ENCODE results near the gene P2RY6.
"Not testable (repeated sequence)": the region's sequence is repeated elsewhere in the genome, so short reads cannot be mapped to it uniquely, and the experiment has no call there.

P2RY6 gene

DNA sequence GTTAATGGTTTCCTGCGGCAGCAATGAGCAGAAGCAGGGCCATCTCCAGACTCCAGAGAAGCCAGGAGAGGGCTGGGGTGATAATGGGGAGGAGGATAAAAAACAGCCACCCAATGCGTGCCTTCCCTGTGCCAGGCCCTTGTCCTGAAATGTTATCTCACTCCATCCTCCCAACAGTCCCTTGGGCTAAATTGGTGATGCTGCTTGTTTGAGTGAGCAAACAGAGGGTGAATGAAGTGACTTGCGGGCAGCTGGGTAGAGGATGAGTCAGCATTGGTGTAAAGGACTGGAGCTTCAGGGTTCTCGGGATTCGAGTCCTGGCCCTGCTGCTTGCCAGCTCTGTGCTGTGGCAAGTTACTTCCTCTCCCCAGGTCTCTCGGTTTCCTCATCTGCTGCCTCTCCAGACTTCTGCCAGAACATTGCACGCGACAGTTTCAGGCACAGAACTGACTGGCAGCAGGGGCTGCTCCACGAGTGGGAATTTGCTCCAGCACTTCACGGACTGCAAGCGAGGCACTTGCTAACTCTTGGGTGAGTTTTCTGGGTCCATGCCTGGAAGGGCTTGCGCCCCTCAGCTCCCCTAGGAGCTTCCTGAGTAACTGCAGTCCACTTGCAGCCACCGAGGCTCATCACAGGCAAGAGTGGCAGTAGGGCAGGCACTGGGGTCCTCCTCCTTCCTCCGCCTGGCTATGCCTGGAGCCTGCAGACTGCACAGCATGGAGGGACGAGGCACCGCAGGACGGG lies at the start of gene P2RY6:
TSS of gene P2RY6 (plus strand) at position 403 of the 744 bp plus-strand sequence. CDS start 24,181 bp downstream, outside the sequence.
- peak; percentile 14 to 57 for DNase-seq

DNA sequence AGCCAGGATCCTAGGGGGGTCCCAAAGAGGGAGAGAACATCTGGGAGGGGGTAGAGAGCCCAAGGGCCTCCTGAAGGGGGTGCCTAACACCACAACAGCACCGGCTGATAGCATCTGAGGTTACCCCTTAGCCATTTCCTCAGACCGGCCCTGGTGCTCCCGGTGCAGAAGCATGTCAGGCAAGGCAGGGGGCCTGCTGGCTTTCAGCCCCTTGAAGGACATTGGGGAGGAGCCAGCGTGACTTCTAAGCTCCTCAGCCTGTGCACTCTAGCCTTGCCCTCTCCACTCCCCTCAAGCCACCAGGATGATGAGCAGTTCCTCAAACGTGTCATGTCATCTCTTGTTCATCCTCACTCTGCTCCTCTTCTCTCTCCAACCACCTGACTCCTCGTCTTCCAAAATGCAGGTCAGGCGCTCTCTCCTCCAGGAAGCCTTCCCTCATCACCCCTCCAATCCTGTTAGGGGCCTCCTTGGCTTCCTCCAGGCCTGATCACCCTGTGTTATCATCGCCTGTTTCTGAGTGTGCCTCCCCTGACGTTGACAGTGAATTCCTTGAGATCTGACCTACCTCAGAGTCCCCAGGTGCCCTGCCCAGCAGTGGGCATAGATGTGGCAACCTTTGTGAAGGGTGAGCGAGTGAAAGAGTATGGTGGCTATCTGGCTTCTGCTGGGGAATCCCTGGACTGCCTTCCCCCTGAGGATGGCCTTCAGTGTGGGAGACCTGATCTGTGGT lies 48.0 kb upstream of the P2RY6 start:
- DNase-seq: no peak

DNA sequence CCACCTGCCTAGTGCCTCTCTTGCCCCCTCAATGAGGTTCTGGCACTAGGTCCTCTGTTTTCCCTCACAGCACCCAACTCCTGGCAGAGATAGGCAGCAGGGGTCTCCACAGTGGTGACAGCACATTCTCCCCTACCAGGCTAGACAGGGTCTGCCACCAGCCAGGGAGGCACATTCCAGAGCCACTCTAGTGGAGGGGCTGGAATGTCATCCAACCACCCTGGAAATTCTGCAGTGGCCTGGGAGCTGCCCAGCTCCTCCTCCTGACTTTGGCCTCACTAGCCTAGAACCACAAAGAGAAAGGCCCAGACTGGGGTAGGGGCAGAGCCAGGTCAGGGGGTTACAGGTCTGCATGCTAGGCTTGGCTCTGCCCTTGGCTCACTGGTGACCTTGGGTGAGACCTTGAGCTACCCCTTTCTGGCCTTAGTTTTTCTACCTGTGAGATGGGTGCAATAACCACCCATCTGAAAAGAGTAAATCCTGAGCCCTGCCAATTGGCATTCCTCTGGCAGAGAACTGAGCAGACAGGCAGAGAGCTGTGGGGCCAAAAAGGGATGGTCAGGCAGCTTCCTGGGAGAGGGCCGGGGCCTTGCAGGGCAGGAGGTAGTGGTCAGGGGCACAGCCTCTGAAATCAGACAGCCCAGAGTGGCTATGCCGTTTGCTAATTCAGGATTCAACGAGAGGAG lies 47.0 kb upstream of the P2RY6 start:
- no peak for DNase-seq

DNA sequence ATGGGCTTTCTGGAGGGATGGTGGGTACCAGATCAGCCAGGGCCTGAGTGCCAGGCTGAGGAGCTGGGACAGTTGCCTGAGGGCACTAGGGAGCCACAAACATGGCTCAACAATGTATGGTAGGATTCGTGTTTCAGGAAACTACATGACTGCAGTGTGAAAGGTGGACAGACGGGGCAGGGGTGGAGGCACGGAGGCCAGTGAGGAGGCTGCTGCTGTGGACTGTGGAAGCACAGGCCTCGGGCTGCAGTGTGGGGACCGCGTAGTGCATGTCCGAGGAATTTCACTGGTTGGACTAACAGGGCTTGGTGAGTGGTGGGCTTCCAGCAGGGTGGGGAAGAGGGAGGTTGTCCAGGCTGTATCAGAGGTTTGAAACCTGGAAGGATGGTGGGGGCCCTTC lies 46.3 kb upstream of the P2RY6 start:
- no peak for DNase-seq

DNA sequence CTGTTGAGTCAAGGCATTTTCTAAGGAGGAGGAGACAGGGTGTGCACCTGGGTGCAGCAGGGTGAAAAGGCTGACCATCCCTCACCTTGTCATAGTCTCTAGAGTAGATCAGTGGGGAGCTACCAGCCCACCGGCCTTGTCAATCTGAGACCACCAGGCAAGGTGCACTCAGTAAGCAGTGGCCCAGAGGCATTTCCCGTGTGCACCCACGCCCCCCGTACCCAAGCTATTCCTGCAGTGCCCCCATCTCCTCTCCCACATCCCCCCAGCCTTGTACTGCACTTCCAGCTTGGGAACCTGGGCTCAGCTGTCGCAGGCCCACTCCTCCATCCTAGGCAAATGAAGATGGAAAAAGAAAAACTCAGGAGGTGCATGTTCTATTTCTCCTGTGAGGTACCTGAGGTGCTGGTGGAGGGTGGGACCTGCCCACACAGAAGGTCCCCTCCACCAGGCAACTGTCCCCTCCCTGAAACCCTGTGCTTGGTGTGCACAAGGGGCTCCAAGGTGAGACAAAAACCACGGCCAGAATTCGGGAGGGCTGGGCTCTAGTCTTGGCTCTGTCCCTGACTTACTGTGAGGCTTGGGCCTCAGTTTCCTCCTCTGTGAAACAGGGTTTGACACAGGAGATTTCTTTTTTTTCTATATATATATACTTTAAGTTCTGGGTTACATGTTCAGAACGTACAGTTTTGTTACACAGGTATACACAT lies 45.7 kb upstream of the P2RY6 start:
- DNase-seq: no peak

DNA sequence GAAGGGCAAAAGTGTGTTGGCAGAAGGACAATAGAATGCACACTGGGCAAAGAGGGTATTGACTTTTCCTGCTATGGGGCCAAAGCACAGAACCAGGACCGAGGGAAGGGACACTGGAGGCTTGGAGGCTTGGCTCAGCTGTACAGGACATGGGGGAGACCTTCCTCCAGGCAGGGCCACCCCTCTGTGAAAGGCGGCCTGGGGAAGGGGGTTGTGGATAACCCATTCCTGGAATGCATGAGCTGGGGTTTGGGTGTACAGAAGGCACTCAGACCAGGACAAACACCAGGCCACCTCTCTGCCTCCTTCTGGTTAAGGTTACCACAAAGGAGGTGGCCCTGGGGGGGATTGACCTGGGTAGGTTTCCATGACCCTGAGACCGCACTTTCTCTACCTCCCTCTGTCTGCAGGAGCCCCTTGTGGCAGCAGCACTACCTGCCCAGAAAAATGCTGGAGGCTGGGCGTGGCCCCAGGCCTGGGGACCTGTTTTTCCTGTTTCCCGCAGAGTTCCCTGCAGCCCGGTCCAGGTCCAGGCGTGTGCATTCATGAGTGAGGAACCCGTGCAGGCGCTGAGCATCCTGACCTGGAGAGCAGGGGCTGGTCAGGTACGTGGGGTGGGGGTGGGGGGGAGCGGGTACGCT lies 44.4 kb upstream of the P2RY6 start:
- no peak for DNase-seq

GRCh38 chr11:73228268-73229134 lies 43.6 kb upstream of the P2RY6 start:
- no peak for DNase-seq

DNA sequence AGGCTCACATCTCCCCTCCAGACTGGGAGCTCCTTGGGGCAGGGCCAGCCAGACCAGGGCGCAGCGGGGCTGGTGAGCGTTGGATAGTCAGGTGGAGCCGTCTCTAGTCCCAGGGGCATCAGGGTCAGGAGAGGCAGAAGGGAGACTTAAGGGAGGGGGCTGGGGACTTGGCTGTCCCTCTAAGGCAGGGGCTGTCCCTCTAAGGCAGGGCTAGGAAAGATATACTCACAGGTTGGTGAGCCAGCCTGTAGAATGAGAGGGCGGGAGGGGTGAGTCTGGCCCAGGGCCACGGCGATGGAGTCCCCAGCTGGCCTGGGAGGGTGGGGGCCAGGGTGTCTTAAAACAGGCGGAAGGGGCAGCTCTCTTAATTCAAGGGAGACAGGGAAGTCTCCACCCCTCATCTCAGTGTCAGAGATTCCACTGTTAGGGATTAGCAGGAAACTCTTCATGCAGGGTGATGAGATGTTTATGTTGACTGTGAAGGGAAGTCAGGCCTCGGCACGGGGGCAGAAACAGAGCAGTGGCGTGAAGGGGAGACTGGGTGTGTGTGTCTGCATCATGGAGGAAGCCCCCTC lies 42.7 kb upstream of the P2RY6 start:
- no peak for DNase-seq

DNA sequence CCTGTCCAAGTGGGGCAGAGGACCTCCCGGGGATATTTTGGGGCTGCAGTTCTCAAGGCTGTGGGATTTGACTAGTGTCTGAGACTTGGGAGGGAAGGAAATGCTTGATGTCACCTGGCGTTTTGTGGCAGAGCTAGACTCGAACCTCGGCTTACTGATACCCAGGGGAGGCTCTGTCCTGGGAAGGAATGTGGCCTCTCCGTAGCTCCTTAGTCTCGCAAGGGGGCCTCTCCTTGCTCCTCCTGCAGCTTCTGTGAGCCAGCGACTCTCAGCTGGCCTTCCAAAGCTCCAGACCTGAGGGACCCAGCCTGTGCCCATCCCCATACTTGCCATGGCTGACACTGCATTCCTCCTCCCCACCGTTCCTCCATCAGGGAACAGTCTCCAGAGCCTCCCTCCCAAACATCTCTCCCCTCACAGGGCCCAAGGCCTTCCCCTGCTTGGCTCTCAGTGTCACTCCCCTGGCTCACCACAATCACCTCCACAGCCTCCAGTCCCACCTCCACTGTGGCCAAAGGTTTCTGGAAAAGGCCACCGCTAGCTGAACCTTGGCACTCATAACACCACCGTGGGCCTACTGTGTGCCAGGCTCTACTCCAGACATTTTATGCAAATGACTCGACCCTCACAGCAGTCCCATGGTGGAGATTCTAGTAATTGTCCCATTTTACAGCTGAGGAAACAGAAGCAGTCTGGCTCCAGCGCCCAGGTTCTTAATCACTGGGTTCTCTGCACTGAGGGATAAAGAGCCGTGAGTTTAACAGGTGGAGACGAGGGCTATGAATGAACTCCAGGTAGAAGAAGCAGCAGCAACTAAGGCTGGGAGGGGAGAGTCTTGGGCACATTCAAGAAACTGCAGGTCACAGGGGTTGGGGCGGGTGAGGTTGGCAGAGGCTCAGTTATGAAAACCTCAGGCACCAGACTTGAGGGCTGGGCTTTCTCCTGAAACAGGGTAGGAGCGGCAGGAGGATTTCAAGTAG lies 42.0 kb upstream of the P2RY6 start:
- DNase-seq: no peak

- no peak for DNase-seq
These were observed 41.2 kb upstream of the P2RY6 start for GRCh38 chr11:73230931-73231330.

- DNase-seq: not testable (repeated sequence)
These were observed 39.7 kb upstream of the P2RY6 start for GRCh38 chr11:73232487-73232886.

DNA sequence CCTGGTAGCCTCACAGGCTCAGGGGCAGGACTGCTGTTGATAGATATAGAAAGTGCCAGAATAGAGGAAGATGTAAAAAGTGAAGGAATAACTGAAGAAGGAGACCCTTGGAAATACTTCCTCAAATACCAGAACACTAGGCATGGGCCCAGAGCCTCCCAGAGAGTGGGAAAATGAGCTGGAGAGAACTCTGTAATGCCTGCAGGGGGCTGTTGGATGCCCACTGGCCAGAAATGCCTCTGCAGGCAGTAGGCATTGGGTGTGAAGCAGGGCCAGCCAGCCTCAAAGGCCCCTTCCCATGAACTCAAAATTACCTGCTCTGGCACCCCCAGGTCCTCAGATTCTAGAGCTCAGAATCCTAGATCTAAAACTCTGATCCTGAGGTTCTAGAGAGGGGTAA lies 38.9 kb upstream of the P2RY6 start:
- no peak for DNase-seq

- DNase-seq: no peak
These were observed 38.3 kb upstream of the P2RY6 start for GRCh38 chr11:73233692-73234470.

GRCh38 chr11:73234471-73235181 lies 37.5 kb upstream of the P2RY6 start:
- DNase-seq: no peak

DNA sequence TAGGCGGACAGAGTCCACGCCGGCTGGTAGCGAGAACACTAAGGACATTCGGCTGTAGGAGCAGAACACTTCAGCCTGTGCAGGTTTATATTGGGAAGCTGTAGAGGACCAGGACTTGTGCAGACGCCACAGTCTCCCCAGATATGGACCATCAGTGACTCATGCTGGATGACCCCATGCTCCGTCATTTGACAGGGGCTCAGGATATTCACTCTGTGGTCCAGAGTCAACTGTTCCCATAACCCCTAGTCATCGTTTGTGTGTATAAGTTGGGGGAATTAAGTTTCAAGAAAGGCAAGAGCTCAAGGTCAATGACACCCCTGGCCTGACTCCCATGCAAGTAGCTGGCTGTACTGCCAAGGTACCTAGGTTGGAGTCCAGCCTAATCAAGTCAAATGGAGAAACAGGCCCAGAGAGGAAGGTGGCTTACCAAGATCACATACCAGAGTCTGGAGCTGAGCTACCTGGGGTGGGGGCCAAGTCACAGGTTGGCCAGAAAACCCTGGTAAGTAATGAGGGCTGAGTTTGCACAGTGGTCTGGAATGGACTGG lies 36.8 kb upstream of the P2RY6 start:
- no peak for DNase-seq

DNA sequence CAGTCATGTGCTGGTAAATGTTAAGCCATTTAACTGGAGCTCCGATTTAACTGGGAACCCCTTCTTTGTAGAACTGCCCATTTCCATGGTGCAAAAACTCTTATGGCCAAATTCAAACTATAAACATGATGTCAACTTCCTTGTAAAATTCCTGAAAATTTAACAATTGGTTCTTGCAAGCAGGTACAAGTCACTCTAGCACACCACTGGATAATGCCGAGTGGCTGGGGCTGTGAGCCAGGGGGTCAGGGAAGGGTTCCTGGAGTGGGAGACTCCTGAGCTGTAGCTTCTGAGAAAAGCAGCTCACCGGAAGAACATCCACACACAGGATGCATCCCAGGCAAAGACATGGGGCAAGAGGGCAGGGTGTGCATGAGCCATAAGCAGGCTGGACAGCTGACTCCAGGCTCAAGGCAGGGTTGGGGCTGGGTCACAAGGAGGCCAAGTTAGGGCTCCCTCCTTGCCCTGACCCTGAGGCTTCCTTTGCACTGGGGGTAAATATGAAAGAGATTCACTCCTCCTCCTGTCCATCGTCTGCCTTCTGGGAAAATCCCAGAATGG lies 35.9 kb upstream of the P2RY6 start:
- DNase-seq: no peak

DNA sequence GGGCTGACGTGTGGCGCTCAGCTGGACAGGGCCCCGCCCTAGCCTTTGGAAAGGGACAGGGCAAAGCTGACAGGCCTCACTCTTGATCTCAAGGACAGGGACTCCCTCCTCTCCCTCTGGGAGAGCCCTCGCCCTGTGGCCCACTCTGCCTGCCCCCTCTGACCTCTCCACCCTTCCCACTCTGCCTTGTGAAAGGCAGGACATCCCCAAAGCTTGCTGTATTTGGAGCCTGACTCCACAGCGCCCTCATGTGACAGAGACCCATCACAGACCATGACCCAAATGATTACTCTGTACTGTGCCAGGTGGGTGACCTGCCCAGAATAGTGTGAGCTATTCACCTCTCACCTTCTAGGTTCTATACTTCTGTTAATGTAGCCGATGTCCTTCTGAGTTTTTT lies 35.3 kb upstream of the P2RY6 start:
- DNase-seq: peak; percentile 33 to 48

Measured in CD4-positive, alpha-beta T cell treated with Interferon alpha-2 for 1 hour (primary cell).